ENCODE measurements around the gene PPARD.
A peak's percentile ranks its signal among the peaks of the same experiment; 100 is the strongest.

Gene PPARD

DNA sequence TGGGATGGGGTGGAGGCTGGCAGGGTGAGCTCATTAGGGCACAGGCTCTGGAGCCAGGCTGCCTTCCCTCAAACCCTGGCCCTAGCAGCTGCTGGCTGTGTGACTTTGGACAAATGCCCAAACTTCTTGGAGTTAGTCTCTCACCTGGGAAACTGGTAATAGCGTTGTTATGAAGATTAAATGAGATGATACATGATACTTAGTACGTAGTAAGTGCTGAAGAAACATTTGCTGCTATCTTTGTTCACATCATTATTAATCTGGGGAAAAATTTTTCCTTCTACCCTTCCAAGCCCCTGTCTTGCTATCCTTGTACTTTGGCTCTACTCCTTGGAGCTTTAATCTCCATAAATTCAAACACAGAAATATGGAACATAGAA lies 22.3 kb upstream of the PPARD start:
- TF ChIP-seq TCF12 (IDR thresholded peaks at IDR 0.05; ENCODE audit: low read depth): no peak
- TF ChIP-seq, protein P1, sequence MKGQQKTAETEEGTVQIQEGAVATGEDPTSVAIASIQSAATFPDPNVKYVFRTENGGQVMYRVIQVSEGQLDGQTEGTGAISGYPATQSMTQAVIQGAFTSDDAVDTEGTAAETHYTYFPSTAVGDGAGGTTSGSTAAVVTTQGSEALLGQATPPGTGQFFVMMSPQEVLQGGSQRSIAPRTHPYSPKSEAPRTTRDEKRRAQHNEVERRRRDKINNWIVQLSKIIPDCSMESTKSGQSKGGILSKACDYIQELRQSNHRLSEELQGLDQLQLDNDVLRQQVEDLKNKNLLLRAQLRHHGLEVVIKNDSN (IDR thresholded peaks at IDR 0.05): no peak
- no peak for TF ChIP-seq NFIC (IDR thresholded peaks at IDR 0.05)
- no peak for TF ChIP-seq EP300 (IDR thresholded peaks at IDR 0.05; ENCODE audit: borderline replicate concordance)
- TF ChIP-seq EGR1 (IDR thresholded peaks at IDR 0.05): no peak
- TF ChIP-seq FOXM1 (IDR thresholded peaks at IDR 0.05; ENCODE audit: borderline replicate concordance, low read depth): no peak
- TF ChIP-seq YY1 (IDR thresholded peaks at IDR 0.05; ENCODE audit: low read depth): no peak
- TF ChIP-seq TEAD4 (IDR thresholded peaks at IDR 0.05): no peak
- TF ChIP-seq ZBTB7A (IDR thresholded peaks at IDR 0.05; ENCODE audit: low read depth): no peak

DNA sequence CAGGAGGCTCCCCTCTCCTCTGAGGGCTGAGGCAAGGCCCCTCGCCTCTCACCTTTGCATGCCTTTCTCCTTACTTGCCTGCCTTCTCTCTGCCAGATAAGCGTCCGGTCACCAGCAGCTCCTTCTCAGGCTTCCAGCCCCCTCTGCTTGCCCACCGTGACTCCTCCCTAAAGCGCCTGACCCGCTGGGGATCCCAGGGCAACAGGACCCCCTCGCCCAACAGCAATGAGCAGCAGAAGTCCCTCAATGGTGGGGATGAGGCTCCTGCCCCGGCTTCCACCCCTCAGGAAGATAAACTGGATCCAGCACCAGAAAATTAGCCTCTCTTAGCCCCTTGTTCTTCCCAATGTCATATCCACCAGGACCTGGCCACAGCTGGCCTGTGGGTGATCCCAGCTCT lies 21.3 kb upstream of the PPARD start:
- TF ChIP-seq YY1 (IDR thresholded peaks at IDR 0.05; ENCODE audit: low read depth): no peak
- TF ChIP-seq, protein P1 (IDR thresholded peaks at IDR 0.05): no peak
- TF ChIP-seq ZBTB7A (IDR thresholded peaks at IDR 0.05; ENCODE audit: low read depth): no peak
- TF ChIP-seq TCF12 (IDR thresholded peaks at IDR 0.05; ENCODE audit: low read depth): no peak
- TF ChIP-seq EP300 (IDR thresholded peaks at IDR 0.05; ENCODE audit: borderline replicate concordance): no peak
- TF ChIP-seq CREB1 (IDR thresholded peaks at IDR 0.05; ENCODE audit: low read depth): no peak
- TF ChIP-seq, protein P2, sequence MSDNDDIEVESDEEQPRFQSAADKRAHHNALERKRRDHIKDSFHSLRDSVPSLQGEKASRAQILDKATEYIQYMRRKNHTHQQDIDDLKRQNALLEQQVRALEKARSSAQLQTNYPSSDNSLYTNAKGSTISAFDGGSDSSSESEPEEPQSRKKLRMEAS (IDR thresholded peaks at IDR 0.05): no peak
- no peak for TF ChIP-seq NFIC (IDR thresholded peaks at IDR 0.05)
- no peak for TF ChIP-seq EGR1 (IDR thresholded peaks at IDR 0.05)
- TF ChIP-seq CEBPB (IDR thresholded peaks at IDR 0.05): no peak
- TF ChIP-seq TEAD4 (IDR thresholded peaks at IDR 0.05): no peak
- TF ChIP-seq, protein P3, sequence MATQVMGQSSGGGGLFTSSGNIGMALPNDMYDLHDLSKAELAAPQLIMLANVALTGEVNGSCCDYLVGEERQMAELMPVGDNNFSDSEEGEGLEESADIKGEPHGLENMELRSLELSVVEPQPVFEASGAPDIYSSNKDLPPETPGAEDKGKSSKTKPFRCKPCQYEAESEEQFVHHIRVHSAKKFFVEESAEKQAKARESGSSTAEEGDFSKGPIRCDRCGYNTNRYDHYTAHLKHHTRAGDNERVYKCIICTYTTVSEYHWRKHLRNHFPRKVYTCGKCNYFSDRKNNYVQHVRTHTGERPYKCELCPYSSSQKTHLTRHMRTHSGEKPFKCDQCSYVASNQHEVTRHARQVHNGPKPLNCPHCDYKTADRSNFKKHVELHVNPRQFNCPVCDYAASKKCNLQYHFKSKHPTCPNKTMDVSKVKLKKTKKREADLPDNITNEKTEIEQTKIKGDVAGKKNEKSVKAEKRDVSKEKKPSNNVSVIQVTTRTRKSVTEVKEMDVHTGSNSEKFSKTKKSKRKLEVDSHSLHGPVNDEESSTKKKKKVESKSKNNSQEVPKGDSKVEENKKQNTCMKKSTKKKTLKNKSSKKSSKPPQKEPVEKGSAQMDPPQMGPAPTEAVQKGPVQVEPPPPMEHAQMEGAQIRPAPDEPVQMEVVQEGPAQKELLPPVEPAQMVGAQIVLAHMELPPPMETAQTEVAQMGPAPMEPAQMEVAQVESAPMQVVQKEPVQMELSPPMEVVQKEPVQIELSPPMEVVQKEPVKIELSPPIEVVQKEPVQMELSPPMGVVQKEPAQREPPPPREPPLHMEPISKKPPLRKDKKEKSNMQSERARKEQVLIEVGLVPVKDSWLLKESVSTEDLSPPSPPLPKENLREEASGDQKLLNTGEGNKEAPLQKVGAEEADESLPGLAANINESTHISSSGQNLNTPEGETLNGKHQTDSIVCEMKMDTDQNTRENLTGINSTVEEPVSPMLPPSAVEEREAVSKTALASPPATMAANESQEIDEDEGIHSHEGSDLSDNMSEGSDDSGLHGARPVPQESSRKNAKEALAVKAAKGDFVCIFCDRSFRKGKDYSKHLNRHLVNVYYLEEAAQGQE (IDR thresholded peaks at IDR 0.05; ENCODE audit: low read depth): no peak
- TF ChIP-seq TAF1 (IDR thresholded peaks at IDR 0.05; ENCODE audit: low read depth): no peak
- TF ChIP-seq FOXM1 (IDR thresholded peaks at IDR 0.05; ENCODE audit: borderline replicate concordance, low read depth): no peak
- no peak for TF ChIP-seq RAD21 (IDR thresholded peaks at IDR 0.05; ENCODE audit: low read depth)

DNA sequence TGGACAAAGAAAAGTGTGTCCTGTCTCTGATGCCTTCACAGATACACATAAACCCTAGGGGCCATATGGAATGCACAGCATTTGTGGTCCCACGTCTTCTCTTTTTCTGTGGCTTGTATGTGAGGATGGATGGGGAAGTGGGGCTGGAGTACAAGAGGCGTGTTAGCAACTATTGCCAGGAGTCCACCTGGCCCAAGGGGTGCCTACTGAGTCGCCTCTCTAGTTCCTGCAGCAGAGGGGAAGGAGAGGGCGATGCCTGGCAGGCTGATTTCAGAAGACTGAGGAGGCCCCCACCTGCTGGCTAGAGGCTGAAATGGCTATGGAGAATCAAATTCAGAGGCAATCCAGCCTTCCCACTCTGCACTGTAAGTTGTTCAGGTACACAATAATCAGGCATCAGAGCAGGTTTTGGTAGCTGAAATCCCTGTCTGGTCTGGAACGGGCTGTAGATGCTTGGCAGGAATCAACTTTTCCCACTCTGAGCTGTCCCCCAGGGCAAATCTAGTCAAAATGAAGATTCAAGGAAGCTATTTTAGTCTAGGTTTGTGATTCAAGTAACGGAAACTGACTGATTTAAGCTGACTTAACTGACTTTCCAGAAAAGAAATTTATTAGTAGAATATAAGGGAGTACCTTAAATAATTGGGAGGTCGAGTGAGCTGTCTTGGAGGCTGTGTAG lies 14.9 kb upstream of the PPARD start:
- TF ChIP-seq, protein P2 (IDR thresholded peaks at IDR 0.05): no peak
- TF ChIP-seq TEAD4 (IDR thresholded peaks at IDR 0.05): no peak
- TF ChIP-seq YY1 (IDR thresholded peaks at IDR 0.05; ENCODE audit: low read depth): no peak
- no peak for TF ChIP-seq TAF1 (IDR thresholded peaks at IDR 0.05; ENCODE audit: low read depth)
- peak; percentile 56; the same call in 1 of the 2 replicates for TF ChIP-seq RAD21 (IDR thresholded peaks at IDR 0.05; ENCODE audit: low read depth)

DNA sequence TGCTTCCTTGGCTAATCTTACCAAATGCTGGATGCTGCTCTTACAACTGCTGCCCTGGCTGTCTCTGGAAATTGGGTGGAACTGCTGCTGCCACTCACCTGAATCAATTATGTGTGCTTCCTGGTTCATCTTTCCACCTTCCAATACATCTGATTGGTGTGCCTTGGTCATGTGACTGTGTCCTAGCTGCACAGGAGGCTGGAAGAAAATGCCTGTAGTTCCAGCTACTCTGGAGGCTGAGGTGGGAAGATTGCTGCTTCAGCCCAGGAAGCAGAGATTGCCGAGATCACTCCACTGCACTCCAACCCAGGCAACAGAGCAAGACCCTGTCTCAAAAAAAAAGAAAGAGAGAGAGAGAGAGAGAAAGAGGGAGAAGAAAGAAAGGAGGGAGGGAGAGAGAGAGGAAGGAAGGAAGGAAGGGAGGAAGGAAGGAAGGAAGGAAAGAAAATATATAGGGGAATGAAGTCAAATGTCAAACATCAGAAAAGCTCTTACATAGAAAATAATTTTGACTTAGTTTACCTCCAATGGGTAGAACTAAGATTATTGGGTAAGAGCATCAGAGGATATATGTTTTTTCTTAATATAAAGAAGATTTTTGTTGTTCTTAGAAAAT lies 14.1 kb upstream of the PPARD start:
- TF ChIP-seq, protein P1 (IDR thresholded peaks at IDR 0.05): peak; percentile 80
- no peak for TF ChIP-seq EGR1 (IDR thresholded peaks at IDR 0.05)

DNA sequence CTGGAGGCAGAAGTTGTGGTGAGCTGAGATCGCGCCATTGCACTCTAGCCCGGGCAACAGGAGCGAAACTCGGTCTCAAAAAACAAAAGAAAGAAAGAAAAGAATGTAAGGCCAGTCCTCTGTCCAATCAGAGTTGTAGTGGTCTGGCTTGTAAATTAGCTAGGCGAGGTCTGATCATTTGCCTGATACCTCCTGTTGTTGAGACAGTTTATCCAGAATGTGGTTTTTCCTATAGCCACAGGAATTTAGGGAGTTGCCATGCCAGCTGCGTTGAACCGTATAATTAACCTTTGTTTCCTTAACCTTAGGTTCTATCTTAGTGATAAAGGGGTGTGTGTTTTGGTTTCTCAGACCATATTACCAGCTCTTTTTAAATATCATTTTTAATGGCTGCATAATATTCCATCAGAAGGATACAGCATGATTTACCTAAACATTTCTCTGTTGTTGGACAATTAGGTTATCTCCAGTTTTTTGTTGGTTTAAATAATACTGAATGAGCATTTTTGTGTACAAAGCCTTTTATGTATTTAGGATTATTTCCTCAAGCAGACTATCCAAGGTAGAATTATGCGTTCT lies 11.7 kb upstream of the PPARD start:
- no peak for TF ChIP-seq EGR1 (IDR thresholded peaks at IDR 0.05)
- TF ChIP-seq YY1 (IDR thresholded peaks at IDR 0.05; ENCODE audit: low read depth): no peak
- TF ChIP-seq FOXM1 (IDR thresholded peaks at IDR 0.05; ENCODE audit: borderline replicate concordance, low read depth): no peak
- no peak for TF ChIP-seq TAF1 (IDR thresholded peaks at IDR 0.05; ENCODE audit: low read depth)
- no peak for TF ChIP-seq ZBTB7A (IDR thresholded peaks at IDR 0.05; ENCODE audit: low read depth)
- TF ChIP-seq CEBPB (IDR thresholded peaks at IDR 0.05): no peak
- TF ChIP-seq RAD21 (IDR thresholded peaks at IDR 0.05; ENCODE audit: low read depth): no peak
- no peak for TF ChIP-seq NFIC (IDR thresholded peaks at IDR 0.05)
- TF ChIP-seq CREB1 (IDR thresholded peaks at IDR 0.05; ENCODE audit: low read depth): no peak
- TF ChIP-seq, protein P3 (IDR thresholded peaks at IDR 0.05; ENCODE audit: low read depth): no peak
- no peak for TF ChIP-seq TCF12 (IDR thresholded peaks at IDR 0.05; ENCODE audit: low read depth)
- no peak for TF ChIP-seq EP300 (IDR thresholded peaks at IDR 0.05; ENCODE audit: borderline replicate concordance)
- TF ChIP-seq, protein P1 (IDR thresholded peaks at IDR 0.05): no peak
- TF ChIP-seq, protein P2 (IDR thresholded peaks at IDR 0.05): no peak
- no peak for TF ChIP-seq TEAD4 (IDR thresholded peaks at IDR 0.05)
